ENCODE measurements around the gene ELF1. TPM values are rescaled to one million over a fixed set of nuclear protein-coding genes. Genes with fewer than 3 reads are reported as not detected.

ELF1 gene
- polyA plus RNA-seq, 2 of the 4 experiments (the other 2 are of a cell fraction): 24.9 to 45.0 TPM

GRCh38 chr13:41017159-41017558 lies 2.0 kb downstream of the ELF1 start:
- FAIRE-seq: no peak
- ChIA-PET POLR2A (interaction anchor here (1.2 kb wide), 1 partner anchor 44 kb away, joined by 9 read pairs; the partner anchor contains the start of gene WBP4), CTCF (interaction anchor here (1.1 kb wide), 1 partner anchor 9 kb away, joined by 3 read pairs; no protein-coding TSS in a partner anchor)
- peaks cover 31% of the 10 kb centered on the region; the same call in 2 of the 3 replicates for H3K4me1 ChIP-seq
- no peaks in the 10 kb centered on the region for H3K9me3 ChIP-seq
- peak overlapping the region; percentile 54 for H3K4me3 ChIP-seq
- peak in 1 of 2 experiments; percentile 70; a peak in 3 of 6 replicates for ATAC-seq
- H3K27ac ChIP-seq: peak overlapping the region; percentile 69 to 82
- H3K4me2 ChIP-seq: peak overlapping the region; percentile 85
- 3% methylated on average over 2 of the region's 2 CpGs for WGBS (ENCODE audit: missing lambda C conversion rate)
- peak in 1 of 2 experiments; percentile 41 for DNase-seq (ENCODE audit: low read depth in 1 of 2, low spot score in 1 of 2)
- TF ChIP-seq NPAS2 (CRISPR knock-in tag; IDR thresholded peaks at IDR 0.05; ENCODE audit: borderline replicate concordance): no peak
- TF ChIP-seq CBX2 (IDR thresholded peaks at IDR 0.05; ENCODE audit: borderline replicate concordance, low read depth): no peak
- TF ChIP-seq ZFP36 (IDR thresholded peaks at IDR 0.05; ENCODE audit: borderline replicate concordance, partially characterized antibody): no peak
- no peak for TF ChIP-seq HOXA7 (CRISPR knock-in tag; IDR thresholded peaks at IDR 0.05)
- no peak for TF ChIP-seq MAFK (IDR thresholded peaks at IDR 0.05; ENCODE audit: partially characterized antibody)

DNA sequence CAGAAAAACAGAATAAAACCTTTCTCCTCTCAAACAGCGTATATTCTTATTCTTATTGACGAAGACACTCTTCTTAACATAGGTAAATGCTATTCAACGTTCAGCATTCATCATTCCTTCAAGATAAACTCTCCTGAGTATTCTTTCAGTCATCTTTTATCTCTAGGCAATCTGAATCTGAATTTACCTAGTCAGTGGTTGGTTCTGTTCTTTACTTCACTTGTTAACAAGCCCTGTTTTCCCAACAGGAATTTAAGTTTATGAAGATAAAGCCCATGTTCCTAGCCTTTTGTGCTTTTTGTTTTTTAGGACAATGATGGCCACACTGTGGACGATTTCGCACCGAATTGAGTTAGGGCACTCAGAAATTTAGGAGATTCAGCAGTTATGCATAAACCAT lies 3.2 kb downstream of the ELF1 start:
- ATAC-seq: no peak
- peaks cover 31% of the 10 kb centered on the region; the same call in 2 of the 3 replicates for H3K4me1 ChIP-seq
- CTCF ChIA-PET: no interaction called here
- no peak for FAIRE-seq
- H3K27ac ChIP-seq: no peak overlapping the region
- DNase-seq (ENCODE audit: low read depth in 1 of 2, low spot score in 1 of 2): no peak
- peak overlapping the region; percentile 85; the same call in 1 of the 3 replicates for H3K4me2 ChIP-seq
- no peaks in the 10 kb centered on the region for H3K9me3 ChIP-seq
- WGBS (ENCODE audit: missing lambda C conversion rate): 91% methylated on average over 6 of the region's 6 CpGs
- TF ChIP-seq SREBF2 (IDR thresholded peaks at IDR 0.05) (no peak), FOXS1 (CRISPR knock-in tag; IDR thresholded peaks at IDR 0.05) (no peak)
- POLR2A ChIA-PET: no interaction called here
- H3K4me3 ChIP-seq: no peak overlapping the region

DNA sequence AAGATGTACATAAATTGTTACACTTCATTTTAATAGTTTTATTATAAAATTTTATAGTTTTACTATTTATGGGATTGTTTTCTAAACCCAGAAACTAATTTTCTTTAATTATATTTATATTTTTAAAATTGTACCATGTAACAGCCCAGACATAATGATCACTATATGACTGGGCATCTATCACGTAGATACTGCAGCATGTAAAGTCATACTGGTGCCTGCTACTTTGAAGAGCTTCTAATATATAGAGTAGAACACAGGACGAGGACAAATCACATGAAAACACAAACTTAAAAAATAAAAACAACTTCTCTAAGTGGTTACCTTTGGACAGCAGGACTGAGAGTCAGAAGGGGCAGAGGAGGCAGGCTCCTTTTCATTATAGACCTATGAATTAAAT lies 5.3 kb downstream of the ELF1 start:
- TF ChIP-seq FOSB (CRISPR knock-in tag; IDR thresholded peaks at IDR 0.05) (no peak), ELK1 (IDR thresholded peaks at IDR 0.05; ENCODE audit: low read depth, low read length) (no peak), TFCP2L1 (CRISPR knock-in tag; IDR thresholded peaks at IDR 0.05) (no peak)
- TF ChIP-seq, protein P1, sequence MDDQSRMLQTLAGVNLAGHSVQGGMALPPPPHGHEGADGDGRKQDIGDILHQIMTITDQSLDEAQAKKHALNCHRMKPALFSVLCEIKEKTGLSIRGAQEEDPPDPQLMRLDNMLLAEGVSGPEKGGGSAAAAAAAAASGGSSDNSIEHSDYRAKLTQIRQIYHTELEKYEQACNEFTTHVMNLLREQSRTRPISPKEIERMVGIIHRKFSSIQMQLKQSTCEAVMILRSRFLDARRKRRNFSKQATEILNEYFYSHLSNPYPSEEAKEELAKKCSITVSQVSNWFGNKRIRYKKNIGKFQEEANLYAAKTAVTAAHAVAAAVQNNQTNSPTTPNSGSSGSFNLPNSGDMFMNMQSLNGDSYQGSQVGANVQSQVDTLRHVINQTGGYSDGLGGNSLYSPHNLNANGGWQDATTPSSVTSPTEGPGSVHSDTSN (IDR thresholded peaks at IDR 0.05): no peak
- Histone ChIP-seq H3K4me2 (no peak overlapping the region), H3K4me3 (no peak overlapping the region), H3K9me3 (no peaks in the 10 kb centered on the region), H3K4me1 (peaks cover 26% of the 10 kb centered on the region; the same call in 2 of the 3 replicates), H3K27ac (no peak overlapping the region)
- no peak for DNase-seq (ENCODE audit: low read depth in 1 of 2, low spot score in 1 of 2)
- CTCF ChIA-PET: no interaction called here
- no peak for FAIRE-seq
- POLR2A ChIA-PET: no interaction called here
- WGBS (ENCODE audit: missing lambda C conversion rate): 87% methylated on average over 2 of the region's 2 CpGs
- no peak for ATAC-seq

GRCh38 chr13:41012536-41012935 lies 6.6 kb downstream of the ELF1 start:
- H3K4me3 ChIP-seq: no peak overlapping the region
- ChIA-PET POLR2A (no interaction called here), CTCF (interaction anchor here (0.6 to 0.9 kb wide), 2 partner anchors 8 to 36 kb away, joined by 3 to 4 read pairs; no protein-coding TSS in a partner anchor)
- no peak for DNase-seq (ENCODE audit: low read depth in 1 of 2, low spot score in 1 of 2)
- 80% methylated on average over 2 of the region's 2 CpGs for WGBS (ENCODE audit: missing lambda C conversion rate)
- no peak for ATAC-seq
- H3K9me3 ChIP-seq: no peaks in the 10 kb centered on the region
- H3K27ac ChIP-seq: no peak overlapping the region
- no peak for FAIRE-seq
- peaks cover 37% of the 10 kb centered on the region for H3K4me1 ChIP-seq
- no peak overlapping the region for H3K4me2 ChIP-seq
- TF ChIP-seq RARB (CRISPR knock-in tag; IDR thresholded peaks at IDR 0.05) (no peak), RCOR1 (IDR thresholded peaks at IDR 0.05; ENCODE audit: low read depth, low read length) (no peak), FOSL2 (IDR thresholded peaks at IDR 0.05) (no peak), FOSL2 (CRISPR knock-in tag; IDR thresholded peaks at IDR 0.05) (no peak), BHLHE40 (IDR thresholded peaks at IDR 0.05; ENCODE audit: low read depth, low read length) (no peak), FOXS1 (CRISPR knock-in tag; IDR thresholded peaks at IDR 0.05) (no peak), EP300 (IDR thresholded peaks at IDR 0.05) (no peak), HOXB13 (CRISPR knock-in tag; IDR thresholded peaks at IDR 0.05; ENCODE audit: low read depth) (no peak), NFE2L2 (conservative IDR thresholded peaks at IDR 0.05; ENCODE audit: low read length) (no peak), BCL3 (IDR thresholded peaks at IDR 0.05) (no peak), HOXB5 (CRISPR knock-in tag; IDR thresholded peaks at IDR 0.05) (no peak), JUN (IDR thresholded peaks at IDR 0.05) (no peak), POLR2AphosphoS2 (conservative IDR thresholded peaks at IDR 0.05; ENCODE audit: low read length) (no peak), MAX (IDR thresholded peaks at IDR 0.05) (no peak)
- TF ChIP-seq, protein P1 (IDR thresholded peaks at IDR 0.05): no peak
